Measurements from ENCODE around the gene LYL1.

Gene LYL1

GRCh38 chr19:13100031-13100588 is 2.5 kb downstream of the LYL1 start:
- no peak overlapping the region for H3K4me3 ChIP-seq (ENCODE audit: low read length)
- TF ChIP-seq CTCF (IDR thresholded peaks at IDR 0.05; ENCODE audit: insufficient read depth, low read depth, low read length, missing control alignments): no peak
- DNase-seq (ENCODE audit: low read depth): no peak

DNA sequence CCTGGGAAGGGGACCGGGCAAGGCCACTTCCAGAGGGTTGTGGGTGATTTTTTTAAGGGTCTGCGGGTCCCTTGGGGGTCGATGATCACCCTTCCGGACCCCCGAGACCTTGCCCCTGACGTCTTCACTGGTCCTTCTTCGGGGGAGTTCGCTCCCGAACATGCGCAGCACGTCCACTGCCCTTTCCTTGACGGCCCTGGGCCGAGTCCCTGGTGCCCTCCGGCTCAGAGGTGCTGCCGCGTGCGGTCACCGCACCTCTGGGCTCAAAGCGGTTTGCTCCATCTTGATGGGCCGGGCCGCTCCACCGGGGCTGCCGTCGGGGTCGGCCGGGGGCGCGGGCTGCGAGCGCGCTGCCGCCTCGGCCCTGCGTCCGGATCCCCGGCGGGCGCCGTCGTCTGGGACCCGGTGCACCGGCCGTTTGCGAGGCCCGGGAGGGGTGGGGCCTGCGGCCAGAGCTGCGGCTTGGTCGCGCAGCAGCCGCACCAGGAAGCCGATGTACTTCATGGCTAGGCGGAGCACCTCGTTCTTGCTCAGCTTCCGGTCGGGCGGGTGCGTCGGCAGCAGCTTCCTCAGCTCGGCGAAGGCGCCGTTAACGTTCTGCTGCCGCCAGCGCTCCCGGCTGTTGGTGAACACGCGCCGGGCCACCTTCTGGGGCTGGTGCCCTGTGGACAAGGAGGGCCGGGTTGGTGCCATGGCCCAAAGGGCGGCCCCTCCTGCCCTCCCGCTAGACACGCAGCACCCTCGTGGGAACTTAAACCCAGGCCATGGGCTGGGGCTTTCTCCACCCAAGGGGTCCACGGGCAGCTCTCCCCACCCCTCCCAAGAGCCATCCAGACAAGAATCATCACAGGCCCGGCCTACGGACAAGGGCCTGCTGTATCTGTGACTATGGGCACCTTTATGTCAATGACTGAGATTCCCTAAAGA is 3.3 kb downstream of the LYL1 start:
- DNase-seq (ENCODE audit: low read depth): peak; percentile 73
- H3K4me3 ChIP-seq (ENCODE audit: low read length): peak overlapping the region; percentile 26
- no peak for TF ChIP-seq CTCF (IDR thresholded peaks at IDR 0.05; ENCODE audit: insufficient read depth, low read depth, low read length, missing control alignments)

- no peak for TF ChIP-seq CTCF (IDR thresholded peaks at IDR 0.05; ENCODE audit: insufficient read depth, low read depth, low read length, missing control alignments)
- H3K4me3 ChIP-seq (ENCODE audit: low read length): peak overlapping the region; percentile 26
- DNase-seq (ENCODE audit: low read depth): peak; percentile 45
Measured at GRCh38 chr19:13098277-13099072, 4.2 kb downstream of the LYL1 start.

DNA sequence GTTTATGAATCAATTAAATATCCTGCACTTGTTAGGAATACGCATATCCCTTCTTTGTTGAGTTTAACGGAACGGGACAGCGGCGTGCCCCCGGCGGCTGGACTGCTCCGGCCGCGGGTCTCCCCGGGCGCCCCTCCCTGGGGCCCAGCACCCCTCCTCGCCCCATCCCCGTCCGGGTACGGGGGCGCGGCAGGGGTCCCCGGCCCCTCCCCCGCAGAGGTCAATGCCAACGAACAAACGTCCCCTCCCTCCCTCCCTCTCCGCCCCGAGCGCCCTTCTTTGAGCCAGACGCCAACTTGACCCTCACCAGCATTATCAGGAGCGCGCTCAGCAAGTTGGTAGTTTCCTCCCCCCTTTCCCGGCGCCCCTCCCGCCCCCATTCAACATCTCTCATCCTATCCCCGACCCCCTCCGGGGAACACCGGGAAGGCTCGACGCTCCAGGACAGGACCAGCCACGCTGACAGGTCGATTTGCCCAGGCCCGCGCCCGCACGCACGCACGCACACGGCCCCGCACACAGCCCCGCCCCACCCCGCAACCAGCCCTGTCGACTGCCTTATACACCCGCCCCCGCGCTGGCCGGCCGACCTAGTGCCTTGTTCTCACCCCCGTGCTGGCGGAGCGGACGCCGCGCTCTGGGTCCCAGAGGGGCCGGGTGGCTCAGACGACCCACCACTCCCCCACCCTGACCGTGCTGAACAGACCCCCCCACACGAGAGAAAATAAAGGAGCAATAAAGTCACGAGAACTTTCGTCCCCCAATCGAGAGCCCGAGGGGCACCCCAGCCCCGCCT is 5.0 kb downstream of the LYL1 start:
- DNase-seq (ENCODE audit: low read depth): no peak
- H3K4me3 ChIP-seq (ENCODE audit: low read length): no peak overlapping the region
- no peak for TF ChIP-seq CTCF (IDR thresholded peaks at IDR 0.05; ENCODE audit: insufficient read depth, low read depth, low read length, missing control alignments)

DNA sequence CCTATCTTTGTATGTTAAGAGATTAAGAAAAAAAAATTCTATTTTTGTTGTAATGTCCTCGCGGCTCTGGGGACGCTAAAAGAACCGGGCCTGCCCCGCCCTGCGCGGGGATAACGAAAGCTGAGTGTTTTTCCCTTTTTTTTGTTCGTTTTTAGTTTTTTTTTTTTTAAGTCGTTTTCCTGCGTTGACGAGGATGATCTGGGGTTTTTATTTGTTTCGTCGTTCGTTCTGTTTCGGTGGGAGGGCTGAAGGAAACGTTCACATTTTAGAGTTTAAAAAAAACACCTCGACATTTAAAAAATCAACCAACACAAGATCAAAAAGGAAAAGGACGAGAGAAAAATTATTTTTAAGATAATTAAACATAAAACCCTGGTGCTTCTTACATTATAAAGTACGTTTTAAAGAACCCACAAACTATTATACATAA is 5.6 kb downstream of the LYL1 start:
- no peak for DNase-seq (ENCODE audit: low read depth)
- H3K4me3 ChIP-seq (ENCODE audit: low read length): no peak overlapping the region
- TF ChIP-seq CTCF (IDR thresholded peaks at IDR 0.05; ENCODE audit: insufficient read depth, low read depth, low read length, missing control alignments): no peak

Data from epithelial cell of esophagus (primary cell).